Peyer's patch (tissue), 4 donors: Measurements from ENCODE around the gene CHMP6. TPM values are rescaled to one million over a fixed set of nuclear protein-coding genes. Genes with fewer than 3 reads are reported as not detected.

Source experiments
- DNase-seq, 3 donors: peaks; one replicate each; pipeline ENCODE4 v3.0.0-alpha.2; 2017 to 2019
- H3K27ac ChIP-seq, 4 donors: fragments of 200-600 bp; sonication (generic); one replicate each; pipeline ENCODE4 v1.5.1; 2016 to 2019
- H3K27me3 ChIP-seq, 2 donors: fragments of 200-600 bp; sonication (generic); one replicate each; pipeline ENCODE4 v1.5.1; 2019
- H3K36me3 ChIP-seq, 3 donors: fragments of 200-600 bp; sonication (generic); one replicate each; pipeline ENCODE4 v1.5.1; 2016 to 2019
- H3K4me1 ChIP-seq, 4 donors: fragments of 200-600 bp; sonication (generic); one replicate each; pipeline ENCODE4 v1.5.1; 2016 to 2019
- H3K4me3 ChIP-seq, 4 donors: fragments of 200-600 bp; sonication (generic); 1 replicate in 3 of 4; 2 replicates in 1 of 4; pipeline ENCODE4 v1.5.1; 2016 to 2019; ENCODE audit warnings: mild to moderate bottlenecking in 1 of 4
- H3K9me3 ChIP-seq, 4 donors: fragments of 200-600 bp; sonication (generic); one replicate each; pipeline ENCODE4 v1.5.1; 2016 to 2019; ENCODE audit warnings: mild to moderate bottlenecking in 1 of 4
- POLR2A ChIP-seq, 2 donors: fragments of 450-650 bp; IDR thresholded peaks; one replicate each; pipeline ENCODE4 v1.5.1; 2017; ENCODE audit warnings: antibody characterized with exemption in 2 of 2, mild to moderate bottlenecking in 2 of 2, moderate library complexity in 2 of 2
- total RNA-seq, 4 donors: library from RNA; depleted of rRNA; stranded (reverse); fragments of >200 nt; gene quantifications; one replicate each; pipeline ENCODE4 v1.1.0, GENCODE V29; 2016
- TF ChIP-seq, protein P1 (sequence below), 6 experiments: fragments of 450-650 bp in 4 of 6; fragments of 200-600 bp in 2 of 6; sonication (generic) in 1 of 6; IDR thresholded peaks; one replicate each; pipeline ENCODE4 v1.5.1; 2017 to 2019; ENCODE audit warnings: antibody characterized with exemption in 6 of 6, mild to moderate bottlenecking in 3 of 6, moderate library complexity in 1 of 6

CHMP6 gene
- total RNA-seq, 4 donors from 2014 or later = 29.9 to 57.8 (median 37.1) TPM

DNA sequence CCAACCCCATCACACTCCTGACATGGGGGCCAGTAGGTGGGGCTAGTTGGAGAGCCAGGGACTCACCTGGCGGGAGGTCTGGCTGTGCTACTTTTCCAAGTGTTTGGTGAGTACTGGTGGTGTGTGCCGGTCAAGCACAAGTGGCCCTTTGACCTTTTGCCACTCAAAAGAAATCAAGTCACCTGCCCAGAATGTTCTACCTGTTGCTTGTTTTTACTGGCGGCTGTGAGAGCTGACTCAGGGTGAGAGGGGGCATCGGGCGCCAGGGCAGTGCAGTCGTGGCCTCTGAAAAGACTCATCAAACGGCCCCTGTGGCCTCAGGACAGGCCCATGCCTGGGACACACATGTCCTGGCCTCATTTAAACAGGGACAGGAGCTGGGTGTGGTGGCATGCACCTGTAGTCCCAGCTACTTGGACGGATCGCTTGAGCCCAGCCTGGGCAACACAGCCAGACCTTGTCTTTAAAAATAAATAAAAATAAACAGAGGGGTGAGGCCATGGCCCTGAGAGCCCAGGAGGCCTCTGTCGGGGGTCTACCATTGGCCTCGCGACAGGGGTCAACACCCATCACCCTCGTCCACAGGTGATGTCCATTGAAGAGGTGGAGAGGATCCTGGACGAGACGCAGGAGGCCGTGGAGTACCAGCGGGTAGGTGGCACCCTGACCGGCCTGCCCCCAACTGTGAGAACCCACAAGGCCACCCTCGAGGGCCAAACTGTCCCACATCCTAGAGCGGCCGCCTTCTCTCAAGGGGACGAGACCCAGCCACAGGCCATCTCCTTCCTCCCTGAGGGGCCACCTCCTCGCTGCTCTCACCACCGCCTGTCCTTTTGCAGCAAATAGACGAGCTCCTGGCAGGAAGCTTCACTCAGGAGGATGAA lies 5.0 kb downstream of the CHMP6 start:
- peaks cover 0 to 54% (median 0%) of the 10 kb centered on the region in 3 donors for H3K36me3 ChIP-seq
- peaks cover 0 to 39% (median 8%) of the 10 kb centered on the region in 4 donors for H3K4me1 ChIP-seq
- H3K9me3 ChIP-seq = no peaks in the 10 kb centered on the region
- DNase-seq = no peak
- TF ChIP-seq, protein P1, sequence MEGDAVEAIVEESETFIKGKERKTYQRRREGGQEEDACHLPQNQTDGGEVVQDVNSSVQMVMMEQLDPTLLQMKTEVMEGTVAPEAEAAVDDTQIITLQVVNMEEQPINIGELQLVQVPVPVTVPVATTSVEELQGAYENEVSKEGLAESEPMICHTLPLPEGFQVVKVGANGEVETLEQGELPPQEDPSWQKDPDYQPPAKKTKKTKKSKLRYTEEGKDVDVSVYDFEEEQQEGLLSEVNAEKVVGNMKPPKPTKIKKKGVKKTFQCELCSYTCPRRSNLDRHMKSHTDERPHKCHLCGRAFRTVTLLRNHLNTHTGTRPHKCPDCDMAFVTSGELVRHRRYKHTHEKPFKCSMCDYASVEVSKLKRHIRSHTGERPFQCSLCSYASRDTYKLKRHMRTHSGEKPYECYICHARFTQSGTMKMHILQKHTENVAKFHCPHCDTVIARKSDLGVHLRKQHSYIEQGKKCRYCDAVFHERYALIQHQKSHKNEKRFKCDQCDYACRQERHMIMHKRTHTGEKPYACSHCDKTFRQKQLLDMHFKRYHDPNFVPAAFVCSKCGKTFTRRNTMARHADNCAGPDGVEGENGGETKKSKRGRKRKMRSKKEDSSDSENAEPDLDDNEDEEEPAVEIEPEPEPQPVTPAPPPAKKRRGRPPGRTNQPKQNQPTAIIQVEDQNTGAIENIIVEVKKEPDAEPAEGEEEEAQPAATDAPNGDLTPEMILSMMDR (IDR thresholded peaks at IDR 0.05) = no peak
- TF ChIP-seq POLR2A (IDR thresholded peaks at IDR 0.05) = no peak
- H3K27me3 ChIP-seq = no peaks in the 10 kb centered on the region
- no peak overlapping the region for H3K4me3 ChIP-seq
- H3K27ac ChIP-seq = no peak overlapping the region

DNA sequence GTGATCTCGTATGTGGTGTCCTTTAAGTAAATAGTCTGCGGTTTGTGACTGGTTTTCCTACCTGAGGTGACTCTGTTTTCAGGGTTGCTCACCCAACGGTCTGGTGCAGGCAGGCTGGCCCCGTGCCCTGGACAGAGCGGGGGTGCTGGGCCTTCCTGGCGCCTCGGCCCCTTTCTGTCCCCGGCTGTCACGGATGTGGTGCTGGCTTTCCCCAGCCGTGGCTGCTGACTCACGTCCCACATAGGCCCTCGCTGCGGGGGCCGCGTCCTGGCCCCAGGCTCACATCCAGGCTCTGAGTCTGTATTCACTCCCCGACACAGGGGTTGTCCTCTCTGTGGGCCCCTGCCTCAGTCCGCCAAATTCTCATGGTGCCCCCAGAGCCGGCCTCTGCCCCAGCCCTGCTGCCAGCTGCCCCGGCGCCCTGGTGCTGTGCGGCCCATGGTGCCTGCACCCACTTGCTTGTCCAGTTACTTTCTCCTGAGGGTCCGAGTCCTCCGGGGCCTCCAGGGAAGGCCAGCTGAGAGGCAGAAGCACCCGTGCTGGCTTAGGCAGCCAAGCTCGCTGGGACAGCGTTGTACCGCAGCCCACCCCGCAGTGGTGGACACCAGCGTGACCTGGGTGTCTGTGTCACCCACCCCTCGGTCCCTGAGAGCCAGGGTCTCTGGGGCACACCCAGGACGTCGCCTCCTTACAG lies 5.9 kb downstream of the CHMP6 start:
- H3K36me3 ChIP-seq = peaks cover 0 to 54% (median 0%) of the 10 kb centered on the region in 3 donors
- DNase-seq = no peak

DNA sequence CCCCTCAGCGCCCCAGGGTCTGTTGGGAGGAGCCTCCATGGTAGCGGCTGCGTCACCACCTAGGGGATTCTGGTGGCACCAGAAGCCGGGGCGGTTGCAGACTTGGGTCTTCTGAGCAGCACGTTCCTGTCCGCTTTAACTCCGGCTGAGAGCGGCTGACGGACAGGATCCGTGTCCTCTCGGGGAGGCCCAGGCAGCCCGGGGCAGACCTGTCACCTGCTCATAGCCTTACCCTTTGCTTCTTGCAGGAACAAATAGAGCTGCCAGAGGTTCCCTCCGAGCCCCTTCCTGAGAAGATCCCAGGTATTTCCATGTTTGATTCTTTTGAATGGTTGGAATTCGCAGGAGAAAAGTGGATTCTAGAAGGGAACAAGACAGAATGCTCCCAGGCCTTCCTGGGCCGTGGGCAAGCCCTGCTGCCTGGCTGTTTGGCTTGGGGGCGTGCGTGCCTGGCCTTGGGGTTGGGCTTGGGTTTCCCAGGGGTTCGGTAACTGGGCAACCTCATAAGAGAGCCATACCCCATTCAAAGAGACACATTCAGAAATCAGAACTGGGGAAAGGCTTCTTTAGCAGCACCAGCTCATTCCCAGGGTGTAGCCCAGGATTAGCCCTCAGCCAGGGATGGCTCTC lies 6.6 kb downstream of the CHMP6 start:
- H3K36me3 ChIP-seq = peaks cover 0 to 54% (median 0%) of the 10 kb centered on the region in 3 donors
- no peak for TF ChIP-seq POLR2A (IDR thresholded peaks at IDR 0.05)
- TF ChIP-seq, protein P1 (IDR thresholded peaks at IDR 0.05) = no peak
- DNase-seq = no peak

More for the DNA sequence above, 5.9 kb downstream of the CHMP6 start:
- no peak overlapping the region for H3K4me3 ChIP-seq
- H3K4me1 ChIP-seq = peaks cover 0 to 45% (median 5%) of the 10 kb centered on the region in 4 donors
- H3K27me3 ChIP-seq = no peaks in the 10 kb centered on the region
- TF ChIP-seq, protein P1 (IDR thresholded peaks at IDR 0.05) = no peak
- TF ChIP-seq POLR2A (IDR thresholded peaks at IDR 0.05) = no peak
- no peak overlapping the region for H3K27ac ChIP-seq
- H3K9me3 ChIP-seq = no peaks in the 10 kb centered on the region

DNA sequence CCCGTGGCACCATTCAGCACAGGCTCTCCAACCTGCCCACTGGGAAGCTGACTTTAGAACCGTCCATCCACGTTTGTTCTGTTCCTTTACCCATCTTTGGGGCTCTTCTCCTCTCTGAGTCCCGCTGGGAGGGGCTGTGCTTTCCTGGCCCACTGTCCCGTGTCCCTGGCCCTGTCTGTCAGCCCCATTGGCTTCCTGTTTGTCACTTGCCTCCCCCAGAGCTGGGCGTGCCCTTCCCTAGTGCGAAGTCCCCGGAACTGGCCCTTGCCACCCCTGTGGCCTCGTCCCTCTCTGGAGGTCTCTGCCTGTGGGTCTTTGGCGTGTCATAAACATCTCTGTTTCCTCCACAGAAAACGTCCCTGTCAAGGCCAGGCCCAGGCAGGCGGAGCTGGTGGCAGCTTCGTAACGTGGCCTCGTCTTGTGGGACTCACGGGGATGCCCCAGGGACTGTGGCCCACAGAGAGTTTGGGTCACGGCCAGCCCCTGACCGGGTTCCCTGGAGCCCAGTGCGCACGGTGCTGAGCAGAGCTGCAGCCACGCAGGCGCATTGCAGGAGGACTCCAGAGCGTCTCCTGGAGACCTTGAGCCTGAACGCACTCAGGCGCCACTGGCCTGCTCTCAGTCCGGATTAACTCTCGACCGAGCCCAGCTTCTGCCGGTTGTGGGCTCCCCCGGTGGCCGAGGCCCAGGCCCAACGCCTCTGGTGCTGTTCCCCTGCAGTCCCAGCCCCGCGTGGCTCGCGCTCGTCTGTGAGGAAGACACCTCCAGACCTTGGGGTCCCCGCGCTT lies 7.3 kb downstream of the CHMP6 start:
- no peak overlapping the region for H3K4me3 ChIP-seq
- H3K36me3 ChIP-seq = peaks cover 0 to 54% (median 0%) of the 10 kb centered on the region in 3 donors
- no peaks in the 10 kb centered on the region for H3K9me3 ChIP-seq
- no peak overlapping the region for H3K27ac ChIP-seq
- TF ChIP-seq POLR2A (IDR thresholded peaks at IDR 0.05) = no peak
- TF ChIP-seq, protein P1 (IDR thresholded peaks at IDR 0.05) = no peak
- H3K4me1 ChIP-seq = peaks cover 0 to 45% (median 6%) of the 10 kb centered on the region in 4 donors
- no peak for DNase-seq
- H3K27me3 ChIP-seq = peaks cover 0 to 8% of the 10 kb centered on the region in 2 donors

More for the DNA sequence above, 6.6 kb downstream of the CHMP6 start:
- no peaks in the 10 kb centered on the region for H3K9me3 ChIP-seq
- H3K27me3 ChIP-seq = peaks cover 0 to 2% of the 10 kb centered on the region in 2 donors
- no peak overlapping the region for H3K4me3 ChIP-seq
- no peak overlapping the region for H3K27ac ChIP-seq
- peaks cover 0 to 45% (median 2%) of the 10 kb centered on the region in 4 donors for H3K4me1 ChIP-seq
